Sigmoid colon (tissue), 4 donors: ENCODE measurements around the gene TMEM164.

ENCODE experiments used
- EP300 ChIP-seq, 4 donors: sonication (generic); formaldehyde crosslinking; IDR thresholded peaks; one replicate each; pipeline ENCODE4 v1.6.1; 2017; ENCODE audit warnings: antibody characterized with exemption in 4 of 4
- POLR2A ChIP-seq, 2 donors: fragments of 450-650 bp; IDR thresholded peaks; one replicate each; pipeline ENCODE4 v1.6.1; 2016; ENCODE audit warnings: antibody characterized with exemption in 2 of 2, mild to moderate bottlenecking in 2 of 2, moderate library complexity in 2 of 2
- POLR2AphosphoS5 ChIP-seq, 4 donors: sonication (generic); formaldehyde crosslinking; IDR thresholded peaks; one replicate each; pipeline ENCODE4 v1.6.1; 2017; ENCODE audit warnings: antibody characterized with exemption in 4 of 4
- TF ChIP-seq, protein P1 (sequence below), 4 experiments: fragments of 450-650 bp in 3 of 4; fragments of 200-600 bp in 1 of 4; IDR thresholded peaks; one replicate each; pipeline ENCODE4 v1.5.1; 2016 to 2019; ENCODE audit warnings: antibody characterized with exemption in 4 of 4, mild to moderate bottlenecking in 3 of 4, moderate library complexity in 2 of 4

DNA sequence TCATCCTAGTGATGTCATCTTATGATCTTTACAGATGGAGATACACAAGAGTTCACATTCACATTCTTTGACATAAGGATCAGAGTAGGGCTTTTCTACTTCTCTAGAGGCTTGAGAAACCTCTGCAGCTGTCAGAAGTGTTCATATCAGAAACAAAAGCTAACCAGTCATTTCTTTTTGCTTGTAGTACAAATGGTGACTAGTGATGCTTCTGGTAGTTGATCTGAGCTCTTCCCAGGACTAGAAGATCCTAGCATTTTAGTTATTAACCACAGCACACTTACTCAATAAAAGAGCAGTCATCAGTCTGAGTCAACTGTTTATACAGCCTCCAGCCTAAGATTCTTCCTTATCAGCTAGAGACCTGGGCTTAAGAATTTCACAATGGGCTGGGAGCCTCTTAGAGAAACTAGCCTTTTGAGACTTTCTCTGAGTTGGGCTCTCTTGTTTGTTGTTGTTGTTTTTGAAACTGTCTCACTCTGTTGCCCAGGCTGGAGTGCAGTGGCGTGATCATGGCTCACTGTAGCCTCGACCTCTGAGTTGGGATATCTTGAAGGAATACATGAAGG, 84.1 kb downstream of the TMEM164 start:
- no peak for TF ChIP-seq POLR2A (IDR thresholded peaks at IDR 0.05)
- TF ChIP-seq, protein P1, sequence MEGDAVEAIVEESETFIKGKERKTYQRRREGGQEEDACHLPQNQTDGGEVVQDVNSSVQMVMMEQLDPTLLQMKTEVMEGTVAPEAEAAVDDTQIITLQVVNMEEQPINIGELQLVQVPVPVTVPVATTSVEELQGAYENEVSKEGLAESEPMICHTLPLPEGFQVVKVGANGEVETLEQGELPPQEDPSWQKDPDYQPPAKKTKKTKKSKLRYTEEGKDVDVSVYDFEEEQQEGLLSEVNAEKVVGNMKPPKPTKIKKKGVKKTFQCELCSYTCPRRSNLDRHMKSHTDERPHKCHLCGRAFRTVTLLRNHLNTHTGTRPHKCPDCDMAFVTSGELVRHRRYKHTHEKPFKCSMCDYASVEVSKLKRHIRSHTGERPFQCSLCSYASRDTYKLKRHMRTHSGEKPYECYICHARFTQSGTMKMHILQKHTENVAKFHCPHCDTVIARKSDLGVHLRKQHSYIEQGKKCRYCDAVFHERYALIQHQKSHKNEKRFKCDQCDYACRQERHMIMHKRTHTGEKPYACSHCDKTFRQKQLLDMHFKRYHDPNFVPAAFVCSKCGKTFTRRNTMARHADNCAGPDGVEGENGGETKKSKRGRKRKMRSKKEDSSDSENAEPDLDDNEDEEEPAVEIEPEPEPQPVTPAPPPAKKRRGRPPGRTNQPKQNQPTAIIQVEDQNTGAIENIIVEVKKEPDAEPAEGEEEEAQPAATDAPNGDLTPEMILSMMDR (IDR thresholded peaks at IDR 0.05) = no peak
- TF ChIP-seq POLR2AphosphoS5 (IDR thresholded peaks at IDR 0.05) = no peak
- no peak for TF ChIP-seq EP300 (IDR thresholded peaks at IDR 0.05)
